Coronary artery (tissue), 2 donors: ENCODE measurements around the gene TGOLN2.

Source experiments
- DNase-seq: peaks from one replicate; pipeline ENCODE4 v3.0.0-alpha.2; 2017; ENCODE audit warnings: low spot score
- H3K27ac ChIP-seq, 2 donors: fragments of 200-600 bp; sonication (generic); one replicate each; pipeline ENCODE4 v1.5.1; 2016 to 2019
- H3K4me3 ChIP-seq: fragments of 200-600 bp; sonication (generic); 2 replicates; pipeline ENCODE4 v1.5.1; 2016; ENCODE audit warnings: mild to moderate bottlenecking, moderate library complexity
- TF ChIP-seq, protein P1 (sequence below): fragments of 200-600 bp; sonication (generic); IDR thresholded peaks from one replicate; pipeline ENCODE4 v1.5.1; 2019; ENCODE audit warnings: antibody characterized with exemption

Gene TGOLN2

DNA sequence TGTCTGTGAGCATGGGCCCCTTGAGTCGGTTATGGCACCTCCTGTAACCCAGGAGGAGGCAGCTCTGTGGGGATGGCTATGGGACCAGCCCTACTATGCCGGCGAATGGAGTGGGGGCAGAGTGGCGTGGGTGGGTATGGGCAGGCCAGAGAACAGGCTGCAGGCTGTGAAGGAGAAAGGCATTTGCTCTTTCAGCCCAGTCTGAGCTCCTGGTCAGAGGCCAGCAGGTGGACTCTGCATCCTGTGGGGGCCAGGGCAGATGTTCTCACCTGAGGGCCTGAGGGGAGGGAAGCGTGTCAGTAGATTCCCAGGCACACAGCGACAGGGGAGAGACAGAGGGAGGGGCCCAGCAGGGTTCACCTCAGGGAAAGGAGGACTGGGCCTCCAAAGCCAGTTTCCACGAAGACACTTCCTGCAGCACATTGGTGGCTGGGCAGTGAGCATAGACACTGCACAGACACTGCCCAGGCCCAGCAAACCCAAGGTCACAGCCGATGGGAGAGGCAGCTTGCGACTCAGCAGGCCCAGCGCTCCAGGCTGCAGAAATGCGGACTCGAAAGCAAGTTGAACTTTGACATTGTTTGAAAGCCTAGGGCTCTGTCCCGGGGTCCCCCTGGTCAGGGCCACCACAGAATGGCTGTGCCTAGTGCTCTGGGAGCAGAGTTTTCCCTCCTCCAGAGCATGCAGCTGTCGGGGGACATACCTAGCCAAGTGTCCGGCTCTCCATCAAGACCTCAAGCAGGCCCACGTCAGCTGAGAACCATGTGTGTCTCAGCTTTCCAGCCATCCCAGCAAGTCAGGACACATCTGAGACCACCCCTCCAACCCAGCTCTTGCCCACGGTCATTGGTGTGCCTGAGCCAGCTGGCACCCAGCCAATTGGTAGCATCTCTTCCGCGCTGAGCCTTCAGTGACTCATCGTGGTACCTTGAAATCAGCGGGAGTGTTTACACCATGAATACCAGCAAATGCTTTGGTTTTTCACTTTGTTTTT lies 53.8 kb downstream of the TGOLN2 start:
- Histone ChIP-seq H3K27ac (peak overlapping the region in 1 of 2 donors; percentile 36), H3K4me3 (no peak overlapping the region)
- no peak for DNase-seq
- TF ChIP-seq, protein P1, sequence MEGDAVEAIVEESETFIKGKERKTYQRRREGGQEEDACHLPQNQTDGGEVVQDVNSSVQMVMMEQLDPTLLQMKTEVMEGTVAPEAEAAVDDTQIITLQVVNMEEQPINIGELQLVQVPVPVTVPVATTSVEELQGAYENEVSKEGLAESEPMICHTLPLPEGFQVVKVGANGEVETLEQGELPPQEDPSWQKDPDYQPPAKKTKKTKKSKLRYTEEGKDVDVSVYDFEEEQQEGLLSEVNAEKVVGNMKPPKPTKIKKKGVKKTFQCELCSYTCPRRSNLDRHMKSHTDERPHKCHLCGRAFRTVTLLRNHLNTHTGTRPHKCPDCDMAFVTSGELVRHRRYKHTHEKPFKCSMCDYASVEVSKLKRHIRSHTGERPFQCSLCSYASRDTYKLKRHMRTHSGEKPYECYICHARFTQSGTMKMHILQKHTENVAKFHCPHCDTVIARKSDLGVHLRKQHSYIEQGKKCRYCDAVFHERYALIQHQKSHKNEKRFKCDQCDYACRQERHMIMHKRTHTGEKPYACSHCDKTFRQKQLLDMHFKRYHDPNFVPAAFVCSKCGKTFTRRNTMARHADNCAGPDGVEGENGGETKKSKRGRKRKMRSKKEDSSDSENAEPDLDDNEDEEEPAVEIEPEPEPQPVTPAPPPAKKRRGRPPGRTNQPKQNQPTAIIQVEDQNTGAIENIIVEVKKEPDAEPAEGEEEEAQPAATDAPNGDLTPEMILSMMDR: no peak

- TF ChIP-seq, protein P1: no peak
- H3K27ac ChIP-seq: no peak overlapping the region
- no peak for DNase-seq
- no peak overlapping the region for H3K4me3 ChIP-seq
These were observed 55.4 kb downstream of the TGOLN2 start for GRCh38 chr2:85272357-85272756.

DNA sequence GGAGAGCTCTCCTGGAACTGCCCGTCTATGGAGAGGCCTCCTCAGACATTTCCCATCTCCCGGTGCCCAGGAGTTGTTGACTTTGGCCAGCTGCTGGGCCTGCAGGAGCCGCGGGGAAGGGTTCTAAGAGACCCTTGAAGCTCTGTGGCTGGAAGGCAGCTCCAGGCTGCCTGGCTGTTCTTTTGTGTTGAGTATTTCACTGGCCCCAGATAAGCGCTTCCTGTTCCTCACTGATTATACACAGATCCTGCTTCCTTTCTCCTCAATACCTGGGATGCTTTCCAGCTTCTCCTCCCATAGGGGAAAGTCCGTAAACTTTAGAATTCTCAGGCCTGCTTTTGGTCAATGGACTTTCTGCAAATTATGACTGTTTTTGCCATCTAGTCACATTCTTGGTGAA lies 57.8 kb downstream of the TGOLN2 start:
- H3K27ac ChIP-seq: peak overlapping the region in 1 of 2 donors; percentile 63
- no peak for DNase-seq
- TF ChIP-seq, protein P1: no peak
- H3K4me3 ChIP-seq: no peak overlapping the region
